ENCODE data around the gene CCL16.

The CCL16 gene

DNA sequence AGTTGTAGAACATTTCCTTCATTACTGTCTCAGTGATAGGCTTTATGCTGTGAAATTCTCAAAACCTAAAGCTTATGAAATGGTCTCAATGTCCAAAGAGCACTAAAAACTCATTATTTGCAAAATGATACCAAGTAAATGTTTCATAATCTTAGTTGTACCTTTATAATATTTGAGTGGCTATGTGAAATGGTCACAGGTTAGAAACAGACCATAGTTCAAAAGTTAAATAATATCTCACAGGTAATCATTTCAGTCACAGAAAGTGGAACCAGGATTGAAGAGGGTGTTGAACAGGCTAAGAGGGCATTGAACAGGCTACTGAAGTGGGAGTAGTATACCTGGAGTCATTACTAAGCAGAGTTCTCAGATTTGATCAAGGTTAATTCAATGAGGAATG lies 53.6 kb downstream of the CCL16 start:
- no peak overlapping the region for H3K27ac ChIP-seq (ENCODE audit: low read depth, low read length)
- no peaks in the 10 kb centered on the region for H3K36me3 ChIP-seq (ENCODE audit: low read length)
- H3K4me3 ChIP-seq (ENCODE audit: insufficient read depth, low read length, poor library complexity, severe bottlenecking): no peak overlapping the region
- no peaks in the 10 kb centered on the region for H3K9me2 ChIP-seq (replicated peaks; ENCODE audit: insufficient read depth, low read length)
- no peak overlapping the region for H3K9ac ChIP-seq (ENCODE audit: low read length)
- H3K9me3 ChIP-seq (ENCODE audit: insufficient read depth, low read length): no peaks in the 10 kb centered on the region
- H3K79me2 ChIP-seq (ENCODE audit: insufficient read depth, low read length): peaks cover 13% of the 10 kb centered on the region; the same call in 1 of the 2 replicates
- H2AFZ ChIP-seq (ENCODE audit: low read depth, low read length, severe bottlenecking): no peak overlapping the region
- H3F3A ChIP-seq (ENCODE audit: insufficient read depth): peaks cover 4% of the 10 kb centered on the region; the same call in 1 of the 2 replicates
- H3K27me3 ChIP-seq (ENCODE audit: low read length): no peaks in the 10 kb centered on the region
- H3K4me2 ChIP-seq (ENCODE audit: low read depth, low read length, poor library complexity, severe bottlenecking): no peak overlapping the region
- H4K20me1 ChIP-seq (ENCODE audit: low read depth, low read length): no peaks in the 10 kb centered on the region
- TF ChIP-seq, protein P1, sequence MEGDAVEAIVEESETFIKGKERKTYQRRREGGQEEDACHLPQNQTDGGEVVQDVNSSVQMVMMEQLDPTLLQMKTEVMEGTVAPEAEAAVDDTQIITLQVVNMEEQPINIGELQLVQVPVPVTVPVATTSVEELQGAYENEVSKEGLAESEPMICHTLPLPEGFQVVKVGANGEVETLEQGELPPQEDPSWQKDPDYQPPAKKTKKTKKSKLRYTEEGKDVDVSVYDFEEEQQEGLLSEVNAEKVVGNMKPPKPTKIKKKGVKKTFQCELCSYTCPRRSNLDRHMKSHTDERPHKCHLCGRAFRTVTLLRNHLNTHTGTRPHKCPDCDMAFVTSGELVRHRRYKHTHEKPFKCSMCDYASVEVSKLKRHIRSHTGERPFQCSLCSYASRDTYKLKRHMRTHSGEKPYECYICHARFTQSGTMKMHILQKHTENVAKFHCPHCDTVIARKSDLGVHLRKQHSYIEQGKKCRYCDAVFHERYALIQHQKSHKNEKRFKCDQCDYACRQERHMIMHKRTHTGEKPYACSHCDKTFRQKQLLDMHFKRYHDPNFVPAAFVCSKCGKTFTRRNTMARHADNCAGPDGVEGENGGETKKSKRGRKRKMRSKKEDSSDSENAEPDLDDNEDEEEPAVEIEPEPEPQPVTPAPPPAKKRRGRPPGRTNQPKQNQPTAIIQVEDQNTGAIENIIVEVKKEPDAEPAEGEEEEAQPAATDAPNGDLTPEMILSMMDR (IDR thresholded peaks at IDR 0.05; ENCODE audit: insufficient read depth, low read length, poor library complexity, severe bottlenecking): no peak
- TF ChIP-seq EZH2phosphoT487 (conservative IDR thresholded peaks at IDR 0.05; ENCODE audit: low read length): no peak

Data from SU-DHL-6 (cell line).